ENCODE results near the gene SLC19A2. TPM values are rescaled to one million over a fixed set of nuclear protein-coding genes. Genes with fewer than 3 reads are reported as not detected.

Gene SLC19A2
- total RNA-seq, 1 donor from 2014 or later = 12.2 TPM

DNA sequence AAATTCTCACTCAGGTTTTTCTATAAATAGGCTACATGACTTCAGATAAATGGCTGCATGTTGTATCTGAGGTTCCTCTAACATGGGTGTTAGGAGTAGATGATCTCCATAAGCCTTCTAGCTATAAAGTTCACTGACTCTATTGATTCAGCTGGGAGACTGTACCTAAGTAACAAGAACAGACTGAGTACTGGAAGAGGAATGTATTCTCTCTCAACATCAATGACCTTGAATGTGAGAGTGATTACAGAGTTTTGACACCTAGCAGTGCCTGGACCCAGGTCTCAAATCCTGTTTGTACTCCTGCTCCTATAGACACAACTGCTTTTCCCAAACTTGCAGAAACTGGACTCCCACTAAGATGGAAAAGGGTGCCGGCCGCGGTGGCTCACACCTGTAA, 8.6 kb upstream of the SLC19A2 start:
- H3K4me1 Mint-ChIP-seq = no peaks in the 10 kb centered on the region
- DNase-seq (ENCODE audit: low read depth, low spot score) = no peak
- TF ChIP-seq, protein P1, sequence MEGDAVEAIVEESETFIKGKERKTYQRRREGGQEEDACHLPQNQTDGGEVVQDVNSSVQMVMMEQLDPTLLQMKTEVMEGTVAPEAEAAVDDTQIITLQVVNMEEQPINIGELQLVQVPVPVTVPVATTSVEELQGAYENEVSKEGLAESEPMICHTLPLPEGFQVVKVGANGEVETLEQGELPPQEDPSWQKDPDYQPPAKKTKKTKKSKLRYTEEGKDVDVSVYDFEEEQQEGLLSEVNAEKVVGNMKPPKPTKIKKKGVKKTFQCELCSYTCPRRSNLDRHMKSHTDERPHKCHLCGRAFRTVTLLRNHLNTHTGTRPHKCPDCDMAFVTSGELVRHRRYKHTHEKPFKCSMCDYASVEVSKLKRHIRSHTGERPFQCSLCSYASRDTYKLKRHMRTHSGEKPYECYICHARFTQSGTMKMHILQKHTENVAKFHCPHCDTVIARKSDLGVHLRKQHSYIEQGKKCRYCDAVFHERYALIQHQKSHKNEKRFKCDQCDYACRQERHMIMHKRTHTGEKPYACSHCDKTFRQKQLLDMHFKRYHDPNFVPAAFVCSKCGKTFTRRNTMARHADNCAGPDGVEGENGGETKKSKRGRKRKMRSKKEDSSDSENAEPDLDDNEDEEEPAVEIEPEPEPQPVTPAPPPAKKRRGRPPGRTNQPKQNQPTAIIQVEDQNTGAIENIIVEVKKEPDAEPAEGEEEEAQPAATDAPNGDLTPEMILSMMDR (conservative IDR thresholded peaks at IDR 0.05) = no peak
- H3K27ac Mint-ChIP-seq (ENCODE audit: unreplicated experiment) = no peak overlapping the region
- no peak overlapping the region for H3K4me3 Mint-ChIP-seq
- no peaks in the 10 kb centered on the region for H3K9me3 Mint-ChIP-seq
- no peaks in the 10 kb centered on the region for H3K36me3 Mint-ChIP-seq (ENCODE audit: low read depth)
- no peaks in the 10 kb centered on the region for H3K27me3 Mint-ChIP-seq (ENCODE audit: low read depth)

DNA sequence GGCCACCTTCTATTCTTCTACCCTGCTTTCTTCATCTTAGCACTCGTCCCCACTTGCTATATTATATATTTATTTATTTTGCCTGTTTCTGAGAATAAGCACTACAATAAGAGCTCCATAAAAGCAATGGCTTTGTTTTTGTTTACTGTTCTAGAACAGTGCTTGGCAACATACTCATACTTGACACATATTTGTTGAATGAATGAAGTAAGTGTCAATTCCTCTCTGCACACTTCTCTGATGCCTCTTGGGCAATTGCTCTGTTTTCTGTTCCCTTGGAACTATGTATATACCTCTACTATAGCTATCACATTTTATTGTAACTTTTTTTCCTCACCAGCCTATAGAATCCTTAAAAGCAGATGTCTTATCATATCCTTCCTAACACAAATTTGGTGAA, 7.5 kb upstream of the SLC19A2 start:
- no peak for DNase-seq (ENCODE audit: low read depth, low spot score)
- no peak overlapping the region for H3K4me3 Mint-ChIP-seq
- no peaks in the 10 kb centered on the region for H3K36me3 Mint-ChIP-seq (ENCODE audit: low read depth)
- H3K9me3 Mint-ChIP-seq = no peaks in the 10 kb centered on the region
- no peak overlapping the region for H3K27ac Mint-ChIP-seq (ENCODE audit: unreplicated experiment)
- H3K4me1 Mint-ChIP-seq = no peaks in the 10 kb centered on the region
- no peaks in the 10 kb centered on the region for H3K27me3 Mint-ChIP-seq (ENCODE audit: low read depth)
- TF ChIP-seq, protein P1 (conservative IDR thresholded peaks at IDR 0.05) = no peak

DNA sequence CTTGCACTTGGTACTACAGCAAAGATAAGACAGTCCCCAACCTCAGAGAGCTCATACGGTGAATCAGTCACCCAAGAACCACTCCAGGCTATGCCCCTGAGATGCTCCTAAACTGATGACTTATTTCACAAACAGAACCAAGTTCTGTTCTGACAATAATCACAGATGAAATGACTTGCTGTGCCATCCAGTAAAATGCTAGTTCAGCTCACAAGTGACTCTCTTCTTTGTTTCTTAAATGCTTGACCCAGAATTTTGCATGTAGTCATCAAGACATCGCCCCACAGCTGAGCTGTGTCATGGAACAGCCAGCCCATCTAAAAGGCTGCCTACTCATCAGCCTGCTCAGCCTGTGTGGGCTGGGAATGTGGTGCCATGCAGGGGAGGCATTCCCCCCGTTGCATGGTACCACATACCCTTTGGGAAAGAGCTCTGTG, 6.1 kb upstream of the SLC19A2 start:
- no peaks in the 10 kb centered on the region for H3K9me3 Mint-ChIP-seq
- H3K27me3 Mint-ChIP-seq (ENCODE audit: low read depth) = no peaks in the 10 kb centered on the region
- no peak overlapping the region for H3K4me3 Mint-ChIP-seq
- H3K36me3 Mint-ChIP-seq (ENCODE audit: low read depth) = no peaks in the 10 kb centered on the region
- TF ChIP-seq, protein P1 (conservative IDR thresholded peaks at IDR 0.05) = no peak
- no peak overlapping the region for H3K27ac Mint-ChIP-seq (ENCODE audit: unreplicated experiment)
- DNase-seq (ENCODE audit: low read depth, low spot score) = no peak
- peaks cover 12% of the 10 kb centered on the region for H3K4me1 Mint-ChIP-seq

DNA sequence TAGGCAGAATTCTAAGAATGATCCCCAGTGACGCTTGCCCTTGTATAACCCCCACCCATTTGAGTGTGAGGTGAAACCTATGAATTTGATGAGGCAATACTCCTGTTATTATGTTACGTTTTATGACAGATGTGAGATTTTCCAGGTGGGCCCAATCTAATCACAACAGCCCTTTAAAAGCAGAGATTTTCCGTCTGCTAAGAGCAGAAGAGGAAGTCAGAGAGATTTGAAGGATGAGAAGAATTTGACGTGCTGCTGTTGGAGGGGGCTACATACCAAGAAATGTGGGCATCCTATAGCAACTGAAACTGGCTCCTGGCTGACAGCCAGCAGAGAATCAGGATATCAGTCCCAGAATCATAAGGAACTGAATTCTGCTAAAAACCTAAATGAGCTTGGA, 2.4 kb upstream of the SLC19A2 start:
- Mint-ChIP-seq H3K36me3 (ENCODE audit: low read depth) (no peaks in the 10 kb centered on the region), H3K4me3 (peak overlapping the region; percentile 10), H3K27me3 (ENCODE audit: low read depth) (no peaks in the 10 kb centered on the region), H3K9me3 (no peaks in the 10 kb centered on the region), H3K4me1 (peaks cover 45% of the 10 kb centered on the region), H3K27ac (ENCODE audit: unreplicated experiment) (no peak overlapping the region)
- DNase-seq (ENCODE audit: low read depth, low spot score) = no peak
- TF ChIP-seq, protein P1 (conservative IDR thresholded peaks at IDR 0.05) = no peak

DNA sequence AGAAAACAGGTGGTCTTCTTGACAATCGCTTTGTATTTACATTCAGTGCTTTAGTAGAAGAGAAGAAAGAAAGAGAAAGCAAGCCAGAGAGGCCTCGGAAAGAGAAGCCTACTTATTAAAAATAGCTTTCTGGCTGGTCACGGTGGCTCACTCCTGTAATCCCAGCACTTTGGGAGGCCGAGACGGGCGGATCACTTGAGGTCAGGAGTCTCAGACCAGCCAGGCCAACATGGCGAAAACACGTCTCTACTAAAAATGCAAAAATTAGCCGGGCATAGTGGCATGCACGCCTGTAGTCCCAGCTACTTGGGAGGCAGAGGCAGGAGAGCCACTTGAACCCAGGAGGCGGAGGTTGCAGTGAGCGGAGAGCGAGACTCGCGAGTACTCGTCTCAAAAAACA, 1.8 kb upstream of the SLC19A2 start:
- TF ChIP-seq, protein P1 (conservative IDR thresholded peaks at IDR 0.05) = no peak
- DNase-seq (ENCODE audit: low read depth, low spot score) = no peak
- H3K4me3 Mint-ChIP-seq = no peak overlapping the region
- H3K27me3 Mint-ChIP-seq (ENCODE audit: low read depth) = no peaks in the 10 kb centered on the region
- no peaks in the 10 kb centered on the region for H3K36me3 Mint-ChIP-seq (ENCODE audit: low read depth)
- no peak overlapping the region for H3K27ac Mint-ChIP-seq (ENCODE audit: unreplicated experiment)
- H3K9me3 Mint-ChIP-seq = no peaks in the 10 kb centered on the region
- H3K4me1 Mint-ChIP-seq = peaks cover 51% of the 10 kb centered on the region

DNA sequence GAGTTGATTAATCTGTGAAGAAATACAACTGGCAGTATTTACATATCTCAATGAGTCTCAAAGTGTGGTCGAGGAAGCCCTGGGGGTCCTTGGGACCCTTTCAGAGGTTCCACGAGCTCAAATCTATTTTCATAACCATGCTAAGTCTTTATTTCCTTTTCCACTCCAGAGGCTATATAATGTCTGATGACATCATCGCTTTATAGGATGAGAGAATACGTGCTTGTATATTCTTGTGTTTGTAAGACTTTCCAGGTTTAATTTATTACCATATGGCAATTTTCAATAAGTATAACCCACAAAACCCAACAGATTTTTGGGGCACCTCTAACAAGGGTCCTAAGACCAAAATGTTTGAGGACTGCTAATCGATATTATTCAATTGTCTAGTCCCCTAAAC, 1.4 kb upstream of the SLC19A2 start:
- H3K27ac Mint-ChIP-seq (ENCODE audit: unreplicated experiment) = no peak overlapping the region
- TF ChIP-seq, protein P1 (conservative IDR thresholded peaks at IDR 0.05) = no peak
- no peaks in the 10 kb centered on the region for H3K9me3 Mint-ChIP-seq
- peaks cover 53% of the 10 kb centered on the region for H3K4me1 Mint-ChIP-seq
- H3K4me3 Mint-ChIP-seq = peak overlapping the region; percentile 90
- no peaks in the 10 kb centered on the region for H3K36me3 Mint-ChIP-seq (ENCODE audit: low read depth)
- no peak for DNase-seq (ENCODE audit: low read depth, low spot score)
- no peaks in the 10 kb centered on the region for H3K27me3 Mint-ChIP-seq (ENCODE audit: low read depth)

All from neural crest cell (in vitro differentiated cells).